A204.1 (cell line): ENCODE data around the gene TENM4.
"Not testable (repeated sequence)": the region's sequence is repeated elsewhere in the genome, so short reads cannot be mapped to it uniquely, and the experiment has no call there.

Experiments
- FAIRE-seq: peaks from 2 replicates; lab custom pipeline; 2012; peaks lifted over from hg19 to GRCh38; lab: Jason Lieb, UNC

Gene TENM4

GRCh38 chr11:78622666-78623065, 818.2 kb downstream of the TENM4 start:
- FAIRE-seq = no peak

- no peak for FAIRE-seq
These were observed 820.7 kb downstream of the TENM4 start for GRCh38 chr11:78620159-78620558.

GRCh38 chr11:78615724-78616123, 825.1 kb downstream of the TENM4 start:
- no peak for FAIRE-seq

- FAIRE-seq = no peak
These were observed 827.4 kb downstream of the TENM4 start for GRCh38 chr11:78613378-78613813.

- no peak for FAIRE-seq
These were observed 828.0 kb downstream of the TENM4 start for GRCh38 chr11:78612721-78613377.

GRCh38 chr11:78609321-78609720, 831.5 kb downstream of the TENM4 start:
- not testable (repeated sequence) for FAIRE-seq

GRCh38 chr11:78607696-78608095, 833.1 kb downstream of the TENM4 start:
- no peak for FAIRE-seq

- no peak for FAIRE-seq
These were observed 834.2 kb downstream of the TENM4 start for GRCh38 chr11:78606667-78607066.

- no peak for FAIRE-seq
These were observed 835.5 kb downstream of the TENM4 start for GRCh38 chr11:78605296-78605695.

- FAIRE-seq = no peak
These were observed 837.0 kb downstream of the TENM4 start for GRCh38 chr11:78603792-78604191.
